Right lobe of liver (tissue), 4 donors: ENCODE results near the gene CDK14.

Experiments used
- CTCF ChIP-seq, 4 donors: fragments of 200-600 bp in 3 of 4; fragments of 450-650 bp in 1 of 4; IDR thresholded peaks; one replicate each; pipeline versions ENCODE4 v1.5.1 to v1.8.0; 2016 to 2022; ENCODE audit warnings: antibody characterized with exemption in 4 of 4, mild to moderate bottlenecking in 2 of 4
- POLR2A ChIP-seq: fragments of 450-650 bp; IDR thresholded peaks from one replicate; pipeline ENCODE4 v1.6.1; 2017; ENCODE audit warnings: antibody characterized with exemption, mild to moderate bottlenecking
- donor health status: DM: no; HTN: no; CAD: no.
- donor health status: DM: no; HTN: no; CAD: no.
- donor health status: DM: no; HTN: yes; CAD: no.

GRCh38 chr7:90618876-90619275, 22.8 kb downstream of the CDK14 start:
- TF ChIP-seq CTCF (IDR thresholded peaks at IDR 0.05) (no peak), POLR2A (no peak)
